Right atrium auricular region (tissue), 2 donors: ENCODE results near the gene VAMP5. TPM values are rescaled to one million over a fixed set of nuclear protein-coding genes. Genes with fewer than 3 reads are reported as not detected.

Source experiments
- DNase-seq: peaks from one replicate; pipeline ENCODE4 v3.0.0-alpha.2; 2019; ENCODE audit warnings: low spot score
- H3K27ac ChIP-seq, 2 donors: fragments of 200-600 bp; sonication (generic); 1 replicate in 1 of 2; 2 replicates in 1 of 2; pipeline ENCODE4 v1.5.1; 2016 to 2019
- H3K27me3 ChIP-seq, 2 donors: fragments of 200-600 bp; sonication (generic); one replicate each; pipeline versions ENCODE4 v1.5.1 to v1.6.0; 2017 to 2019
- H3K36me3 ChIP-seq: fragments of 200-600 bp; sonication (generic); one replicate; pipeline ENCODE4 v1.5.1; 2016
- H3K4me1 ChIP-seq, 2 donors: fragments of 200-600 bp; sonication (generic); one replicate each; pipeline versions ENCODE4 v1.5.1 to v1.6.0; 2017 to 2019
- H3K4me3 ChIP-seq, 2 donors: fragments of 200-600 bp; sonication (generic); 1 replicate in 1 of 2; 2 replicates in 1 of 2; pipeline ENCODE4 v1.5.1; 2017 to 2019; ENCODE audit warnings: mild to moderate bottlenecking in 1 of 2, moderate library complexity in 1 of 2
- H3K9me3 ChIP-seq, 2 donors: fragments of 200-600 bp; sonication (generic); one replicate each; pipeline ENCODE4 v1.5.1; 2019
- total RNA-seq, 2 donors: library from RNA; depleted of rRNA; stranded (reverse); fragments of >200 nt; gene quantifications; one replicate each; pipeline ENCODE4 v1.1.0, GENCODE V29; 2016
- TF ChIP-seq, protein P1 (sequence below), 2 donors: fragments of 200-600 bp; sonication (generic); IDR thresholded peaks; one replicate each; pipeline ENCODE4 v1.5.1; 2019; ENCODE audit warnings: antibody characterized with exemption in 2 of 2

Gene VAMP5
- total RNA-seq, 2 donors from 2014 or later = 37.2 to 61.7 TPM

- TF ChIP-seq, protein P1, sequence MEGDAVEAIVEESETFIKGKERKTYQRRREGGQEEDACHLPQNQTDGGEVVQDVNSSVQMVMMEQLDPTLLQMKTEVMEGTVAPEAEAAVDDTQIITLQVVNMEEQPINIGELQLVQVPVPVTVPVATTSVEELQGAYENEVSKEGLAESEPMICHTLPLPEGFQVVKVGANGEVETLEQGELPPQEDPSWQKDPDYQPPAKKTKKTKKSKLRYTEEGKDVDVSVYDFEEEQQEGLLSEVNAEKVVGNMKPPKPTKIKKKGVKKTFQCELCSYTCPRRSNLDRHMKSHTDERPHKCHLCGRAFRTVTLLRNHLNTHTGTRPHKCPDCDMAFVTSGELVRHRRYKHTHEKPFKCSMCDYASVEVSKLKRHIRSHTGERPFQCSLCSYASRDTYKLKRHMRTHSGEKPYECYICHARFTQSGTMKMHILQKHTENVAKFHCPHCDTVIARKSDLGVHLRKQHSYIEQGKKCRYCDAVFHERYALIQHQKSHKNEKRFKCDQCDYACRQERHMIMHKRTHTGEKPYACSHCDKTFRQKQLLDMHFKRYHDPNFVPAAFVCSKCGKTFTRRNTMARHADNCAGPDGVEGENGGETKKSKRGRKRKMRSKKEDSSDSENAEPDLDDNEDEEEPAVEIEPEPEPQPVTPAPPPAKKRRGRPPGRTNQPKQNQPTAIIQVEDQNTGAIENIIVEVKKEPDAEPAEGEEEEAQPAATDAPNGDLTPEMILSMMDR (IDR thresholded peaks at IDR 0.05) = no peak
- Histone ChIP-seq H3K27ac (no peak overlapping the region), H3K4me3 (no peak overlapping the region), H3K9me3 (no peaks in the 10 kb centered on the region), H3K4me1 (no peaks in the 10 kb centered on the region), H3K36me3 (peaks cover 97% of the 10 kb centered on the region), H3K27me3 (no peaks in the 10 kb centered on the region)
- DNase-seq = no peak
Measured at GRCh38 chr2:85642725-85643124, 58.5 kb downstream of the VAMP5 start.

Other genes with a start within 250 kb of the VAMP5 start
- 10 to 100 TPM; 34.2 to 40.8 TPM for gene RETSAT, start 229.9 kb upstream of the VAMP5 start, total RNA-seq
- gene ELMOD3, start 229.7 kb upstream of the VAMP5 start, total RNA-seq = 10 to 100 TPM in 1 of 2 donors, 1 to 10 TPM in 1; 8.4 to 11.1 TPM
- 10 to 100 TPM in 1 of 2 donors, 1 to 10 TPM in 1; 8.7 to 43.4 TPM for gene CAPG, start 174.1 kb upstream of the VAMP5 start, total RNA-seq
- not detected for gene SH2D6, start 165.7 kb upstream of the VAMP5 start, total RNA-seq
- gene MAT2A, start 45.3 kb upstream of the VAMP5 start, total RNA-seq = 100 to 1,000 TPM in 1 of 2 donors, 10 to 100 TPM in 1; 95.6 to 101 TPM
- 10 to 100 TPM; 18.0 to 23.3 TPM for gene GGCX, start 22.9 kb upstream of the VAMP5 start, total RNA-seq
- 10 to 100 TPM; 11.9 to 26.1 TPM for gene VAMP8, start 6.8 kb upstream of the VAMP5 start, total RNA-seq
- gene RNF181, start 11.3 kb downstream of the VAMP5 start, total RNA-seq = 100 to 1,000 TPM; 109 to 194 TPM
- gene TMEM150A, start 18.3 kb downstream of the VAMP5 start, total RNA-seq = 10 to 100 TPM; 15.8 to 21.7 TPM
- 10 to 100 TPM in 1 of 2 donors, 1 to 10 TPM in 1; 8.9 to 11.1 TPM for gene C2orf68, start 27.6 kb downstream of the VAMP5 start, total RNA-seq
- 10 to 100 TPM; 35.0 to 78.2 TPM for gene USP39, start 31.8 kb downstream of the VAMP5 start, total RNA-seq
- gene SFTPB, start 83.8 kb downstream of the VAMP5 start, total RNA-seq = under 1 TPM in 1 of 2 donors, not detected in 1; 0.15 TPM
- 1 to 10 TPM in 1 of 2 donors, not detected in 1; 1.4 TPM for gene GNLY, start 109.9 kb downstream of the VAMP5 start, total RNA-seq
- 100 to 1,000 TPM in 1 of 2 donors, 10 to 100 TPM in 1; 35.1 to 116 TPM for gene ATOH8, start 169.6 kb downstream of the VAMP5 start, total RNA-seq